Gastrocnemius medialis (tissue), 4 donors: ENCODE results near the gene NFIA. TPM values are rescaled to one million over a fixed set of nuclear protein-coding genes. Genes with fewer than 3 reads are reported as not detected.

Source experiments
- ATAC-seq, 2 donors: fragments of 150-250 bp; one replicate each; pipeline ENCODE4 v1.9.1; 2016
- DNase-seq, 2 donors: peaks; one replicate each; pipeline ENCODE4 v3.0.0-alpha.2; 2019
- H3K27ac ChIP-seq, 4 donors: fragments of 200-600 bp; sonication (generic); 1 replicate in 1 of 4; 2 replicates in 3 of 4; pipeline ENCODE4 v1.5.1; 2016 to 2018; ENCODE audit warnings: mild to moderate bottlenecking in 2 of 4, moderate library complexity in 1 of 4
- H3K27me3 ChIP-seq, 3 donors: fragments of 200-600 bp; sonication (generic) in 2 of 3; 1 replicate in 1 of 3; 2 replicates in 2 of 3; pipeline versions ENCODE4 v1.5.1 to v1.6.0; 2016 to 2019; ENCODE audit warnings: mild to moderate bottlenecking in 1 of 3, moderate library complexity in 1 of 3
- H3K36me3 ChIP-seq, 2 donors: fragments of 200-600 bp; sonication (generic) in 1 of 2; one replicate each; pipeline ENCODE4 v1.5.1; 2017 to 2018
- H3K4me1 ChIP-seq, 2 donors: fragments of 200-600 bp; sonication (generic) in 1 of 2; one replicate each; pipeline ENCODE4 v1.5.1; 2016 to 2017; ENCODE audit warnings: mild to moderate bottlenecking in 2 of 2
- H3K4me3 ChIP-seq, 4 donors: fragments of 200-600 bp; sonication (generic) in 3 of 4; 1 replicate in 1 of 4; 2 replicates in 3 of 4; pipeline ENCODE4 v1.5.1; 2016 to 2019; ENCODE audit warnings: mild to moderate bottlenecking in 2 of 4
- H3K9me3 ChIP-seq, 3 donors: fragments of 200-600 bp; sonication (generic) in 2 of 3; 1 replicate in 1 of 3; 2 replicates in 2 of 3; pipeline ENCODE4 v1.5.1; 2016 to 2019
- POLR2A ChIP-seq, 2 donors: fragments of 450-650 bp; IDR thresholded peaks; one replicate each; pipeline ENCODE4 v1.6.1; 2017; ENCODE audit warnings: antibody characterized with exemption in 2 of 2, mild to moderate bottlenecking in 2 of 2, moderate library complexity in 2 of 2
- in situ Hi-C, 4 donors: fragments of 200-750 bp; cut with MboI; loops; one replicate each; pipeline versions ENCODE4 v1.15.0 to v1.8.0; 2017; ENCODE audit warnings: low sequenced_read_pairs in 4 of 4
- intact Hi-C: fragments of 100-400 bp; cut with DNase I; formaldehyde crosslinking; loops from one replicate; pipeline ENCODE4 v1.15.1; 2023; ENCODE audit warnings: low total_unique reads
- total RNA-seq, 4 donors: library from RNA; depleted of rRNA; stranded (reverse); fragments of >200 nt; gene quantifications; one replicate each; pipeline versions ENCODE4 v1.1.0 to v1.2.3, GENCODE V29; 2016
- TF ChIP-seq, protein P1 (sequence below), 5 experiments: fragments of 450-650 bp in 3 of 5; fragments of 200-600 bp in 2 of 5; sonication (generic) in 2 of 5; IDR thresholded peaks in 4 of 5; conservative IDR thresholded peaks in 1 of 5; 1 replicate in 4 of 5; 2 replicates in 1 of 5; pipeline ENCODE4 v1.5.1; 2016 to 2019; ENCODE audit warnings: antibody characterized with exemption in 5 of 5, mild to moderate bottlenecking in 3 of 5, moderate library complexity in 3 of 5

The NFIA gene
- total RNA-seq, 4 donors from 2014 or later, result 12.9 to 27.0 (median 26.6) TPM

GRCh38 chr1:61320575-61320974 is 238.2 kb downstream of the NFIA start:
- Histone ChIP-seq H3K4me1 (peaks cover 30 to 51% of the 10 kb centered on the region in 2 donors), H3K4me3 (no peak overlapping the region), H3K9me3 (no peaks in the 10 kb centered on the region), H3K27ac (peak overlapping the region in 1 of 4 donors; percentile 73), H3K27me3 (no peaks in the 10 kb centered on the region), H3K36me3 (no peaks in the 10 kb centered on the region)
- ATAC-seq (no peak), DNase-seq (no peak)
- in situ Hi-C loops, result no loop called here
- intact Hi-C loops, result no loop called here
- no peak for TF ChIP-seq POLR2A (IDR thresholded peaks at IDR 0.05)
- TF ChIP-seq, protein P1, sequence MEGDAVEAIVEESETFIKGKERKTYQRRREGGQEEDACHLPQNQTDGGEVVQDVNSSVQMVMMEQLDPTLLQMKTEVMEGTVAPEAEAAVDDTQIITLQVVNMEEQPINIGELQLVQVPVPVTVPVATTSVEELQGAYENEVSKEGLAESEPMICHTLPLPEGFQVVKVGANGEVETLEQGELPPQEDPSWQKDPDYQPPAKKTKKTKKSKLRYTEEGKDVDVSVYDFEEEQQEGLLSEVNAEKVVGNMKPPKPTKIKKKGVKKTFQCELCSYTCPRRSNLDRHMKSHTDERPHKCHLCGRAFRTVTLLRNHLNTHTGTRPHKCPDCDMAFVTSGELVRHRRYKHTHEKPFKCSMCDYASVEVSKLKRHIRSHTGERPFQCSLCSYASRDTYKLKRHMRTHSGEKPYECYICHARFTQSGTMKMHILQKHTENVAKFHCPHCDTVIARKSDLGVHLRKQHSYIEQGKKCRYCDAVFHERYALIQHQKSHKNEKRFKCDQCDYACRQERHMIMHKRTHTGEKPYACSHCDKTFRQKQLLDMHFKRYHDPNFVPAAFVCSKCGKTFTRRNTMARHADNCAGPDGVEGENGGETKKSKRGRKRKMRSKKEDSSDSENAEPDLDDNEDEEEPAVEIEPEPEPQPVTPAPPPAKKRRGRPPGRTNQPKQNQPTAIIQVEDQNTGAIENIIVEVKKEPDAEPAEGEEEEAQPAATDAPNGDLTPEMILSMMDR (IDR thresholded peaks at IDR 0.05 in 4 of 5, conservative IDR thresholded peaks at IDR 0.05 in 1 of 5), result no peak

DNA sequence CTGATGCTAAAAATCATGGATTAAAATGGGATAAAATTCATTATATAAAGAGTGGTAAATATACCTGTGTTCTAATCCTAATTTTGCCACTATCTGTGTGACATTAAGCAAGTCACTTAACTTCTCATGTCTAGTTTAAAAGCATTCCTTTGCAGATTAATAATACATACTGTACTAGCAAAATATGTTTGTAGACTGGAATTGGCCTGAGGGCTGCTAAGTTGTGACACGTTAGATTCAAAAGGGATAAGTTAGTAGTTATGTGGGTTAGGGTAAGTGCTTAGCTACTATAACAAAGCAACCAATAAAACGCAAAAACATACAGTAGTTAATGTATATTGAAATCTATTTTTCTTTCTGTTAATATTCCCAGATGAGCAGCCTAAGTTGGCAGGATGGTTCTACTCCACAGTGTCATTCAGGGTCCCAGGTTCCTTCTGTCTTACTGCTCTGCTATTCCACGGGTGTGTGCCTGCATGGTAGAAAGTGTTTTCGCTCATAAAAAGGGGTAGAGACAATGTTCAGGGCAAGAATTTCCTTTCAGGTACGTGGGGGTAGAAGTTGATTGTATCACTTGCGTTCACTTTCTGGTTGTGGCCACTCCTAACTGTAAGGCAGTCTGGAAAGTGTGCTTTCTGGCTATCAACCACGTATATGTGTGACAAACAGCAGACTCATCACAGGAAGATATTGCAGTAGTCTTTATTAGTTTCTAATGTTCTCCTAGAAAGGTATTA is 239.8 kb downstream of the NFIA start:
- no peak for DNase-seq
- no peak overlapping the region for H3K27ac ChIP-seq
- in situ Hi-C loops, result no loop called here
- H3K4me3 ChIP-seq, result no peak overlapping the region
- TF ChIP-seq, protein P1 (IDR thresholded peaks at IDR 0.05 in 4 of 5, conservative IDR thresholded peaks at IDR 0.05 in 1 of 5), result no peak
- no peak for TF ChIP-seq POLR2A (IDR thresholded peaks at IDR 0.05)
- ATAC-seq, result no peak
- H3K9me3 ChIP-seq, result no peaks in the 10 kb centered on the region
- no peaks in the 10 kb centered on the region for H3K36me3 ChIP-seq
- H3K27me3 ChIP-seq, result no peaks in the 10 kb centered on the region
- intact Hi-C loops, result no loop called here
- peaks cover 30 to 42% of the 10 kb centered on the region in 2 donors for H3K4me1 ChIP-seq

DNA sequence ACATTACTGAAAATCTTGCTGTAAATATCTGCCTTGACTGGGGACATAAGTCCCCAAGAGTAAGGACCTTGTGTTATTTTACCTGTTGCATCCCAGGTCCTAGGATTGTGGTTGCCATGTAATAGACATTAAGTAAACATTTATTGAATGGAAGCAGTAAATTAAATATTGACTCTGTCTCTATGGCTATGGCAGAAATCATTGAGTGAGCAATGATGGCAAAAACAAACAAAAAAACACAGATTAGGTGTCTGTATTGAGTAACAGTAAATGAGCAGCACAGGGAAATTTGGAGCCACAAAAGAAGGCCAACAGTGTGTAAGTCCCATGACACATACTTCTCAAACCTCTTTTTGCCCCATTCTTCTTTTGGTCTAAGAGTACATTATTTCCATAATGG is 240.4 kb downstream of the NFIA start:
- intact Hi-C loops, result no loop called here

GRCh38 chr1:61323681-61324328 is 241.4 kb downstream of the NFIA start:
- peaks cover 16 to 28% of the 10 kb centered on the region in 2 donors for H3K4me1 ChIP-seq
- ATAC-seq (no peak), DNase-seq (no peak)
- H3K27ac ChIP-seq, result peak overlapping the region in 1 of 4 donors; percentile 17
- H3K36me3 ChIP-seq, result no peaks in the 10 kb centered on the region
- in situ Hi-C loops, result no loop called here
- H3K9me3 ChIP-seq, result no peaks in the 10 kb centered on the region
- intact Hi-C loops, result no loop called here
- H3K27me3 ChIP-seq, result no peaks in the 10 kb centered on the region
- H3K4me3 ChIP-seq, result no peak overlapping the region
- TF ChIP-seq, protein P1 (IDR thresholded peaks at IDR 0.05 in 4 of 5, conservative IDR thresholded peaks at IDR 0.05 in 1 of 5), result no peak
- no peak for TF ChIP-seq POLR2A (IDR thresholded peaks at IDR 0.05)

More for the DNA sequence above, 240.4 kb downstream of the NFIA start:
- in situ Hi-C loops, result no loop called here
- no peak overlapping the region for H3K27ac ChIP-seq
- ATAC-seq (no peak), DNase-seq (no peak)
- no peak overlapping the region for H3K4me3 ChIP-seq
- no peaks in the 10 kb centered on the region for H3K36me3 ChIP-seq
- no peaks in the 10 kb centered on the region for H3K9me3 ChIP-seq
- TF ChIP-seq, protein P1 (IDR thresholded peaks at IDR 0.05 in 4 of 5, conservative IDR thresholded peaks at IDR 0.05 in 1 of 5), result no peak
- TF ChIP-seq POLR2A (IDR thresholded peaks at IDR 0.05), result no peak
- H3K4me1 ChIP-seq, result peaks cover 26 to 38% of the 10 kb centered on the region in 2 donors
- H3K27me3 ChIP-seq, result no peaks in the 10 kb centered on the region
